ENCODE data around the gene DCPS.

- TF ChIP-seq, protein P1, sequence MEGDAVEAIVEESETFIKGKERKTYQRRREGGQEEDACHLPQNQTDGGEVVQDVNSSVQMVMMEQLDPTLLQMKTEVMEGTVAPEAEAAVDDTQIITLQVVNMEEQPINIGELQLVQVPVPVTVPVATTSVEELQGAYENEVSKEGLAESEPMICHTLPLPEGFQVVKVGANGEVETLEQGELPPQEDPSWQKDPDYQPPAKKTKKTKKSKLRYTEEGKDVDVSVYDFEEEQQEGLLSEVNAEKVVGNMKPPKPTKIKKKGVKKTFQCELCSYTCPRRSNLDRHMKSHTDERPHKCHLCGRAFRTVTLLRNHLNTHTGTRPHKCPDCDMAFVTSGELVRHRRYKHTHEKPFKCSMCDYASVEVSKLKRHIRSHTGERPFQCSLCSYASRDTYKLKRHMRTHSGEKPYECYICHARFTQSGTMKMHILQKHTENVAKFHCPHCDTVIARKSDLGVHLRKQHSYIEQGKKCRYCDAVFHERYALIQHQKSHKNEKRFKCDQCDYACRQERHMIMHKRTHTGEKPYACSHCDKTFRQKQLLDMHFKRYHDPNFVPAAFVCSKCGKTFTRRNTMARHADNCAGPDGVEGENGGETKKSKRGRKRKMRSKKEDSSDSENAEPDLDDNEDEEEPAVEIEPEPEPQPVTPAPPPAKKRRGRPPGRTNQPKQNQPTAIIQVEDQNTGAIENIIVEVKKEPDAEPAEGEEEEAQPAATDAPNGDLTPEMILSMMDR (conservative IDR thresholded peaks at IDR 0.05; ENCODE audit: low read depth, low read length) = no peak
- TF ChIP-seq EZH2 (IDR thresholded peaks at IDR 0.05; ENCODE audit: low read length, unreplicated experiment) = no peak
Measured at GRCh38 chr11:126331286-126331685, 27.4 kb downstream of the DCPS start.

Measured in PC-3 (cell line).